Epithelial cell of proximal tubule (primary cell): ENCODE results near the gene CASTOR1. TPM values are rescaled to one million over a fixed set of nuclear protein-coding genes. Genes with fewer than 3 reads are reported as not detected.

ENCODE experiments used
- DNase-seq: peaks from one replicate; pipeline ENCODE4 v3.0.0-alpha.2; 2011; ENCODE audit warnings: low read depth
- H3K4me3 ChIP-seq: 2 replicates; pipeline ENCODE4 v1.5.1; 2011; ENCODE audit warnings: low read depth, mild to moderate bottlenecking, low read length
- CTCF ChIP-seq: conservative IDR thresholded peaks from 2 replicates; pipeline ENCODE4 v1.5.1; 2012; ENCODE audit warnings: low read depth, mild to moderate bottlenecking, low read length
- total RNA-seq: library from RNA; depleted of rRNA; stranded (reverse); fragments of >200 nt; gene quantifications from 2 replicates; pipeline ENCODE4 v1.2.3, GENCODE V29; 2015

CASTOR1 gene
- total RNA-seq, 1 donor from 2014 or later, result 14.3 TPM

GRCh38 chr22:30279046-30279788 lies 10.1 kb downstream of the CASTOR1 start:
- TF ChIP-seq CTCF, result no peak
- H3K4me3 ChIP-seq, result no peak overlapping the region
- DNase-seq, result no peak

GRCh38 chr22:30277547-30278344 lies 11.6 kb downstream of the CASTOR1 start:
- no peak for TF ChIP-seq CTCF
- no peak overlapping the region for H3K4me3 ChIP-seq
- DNase-seq, result no peak

GRCh38 chr22:30276039-30276438 lies 13.3 kb downstream of the CASTOR1 start:
- TF ChIP-seq CTCF, result no peak
- H3K4me3 ChIP-seq, result no peak overlapping the region
- DNase-seq, result no peak

GRCh38 chr22:30275625-30276024 lies 13.7 kb downstream of the CASTOR1 start:
- no peak for TF ChIP-seq CTCF
- no peak for DNase-seq
- H3K4me3 ChIP-seq, result no peak overlapping the region

GRCh38 chr22:30274437-30274812 lies 14.9 kb downstream of the CASTOR1 start:
- TF ChIP-seq CTCF, result no peak
- H3K4me3 ChIP-seq, result no peak overlapping the region
- DNase-seq, result no peak

GRCh38 chr22:30273711-30274436 lies 15.4 kb downstream of the CASTOR1 start:
- DNase-seq, result no peak
- no peak overlapping the region for H3K4me3 ChIP-seq
- TF ChIP-seq CTCF, result no peak
